Endodermal cell (in vitro differentiated cells): Measurements from ENCODE around the gene PDP2. TPM values are rescaled to one million over a fixed set of nuclear protein-coding genes. Genes with fewer than 3 reads are reported as not detected.

Experiments
- DNase-seq: peaks from one replicate; pipeline ENCODE4 v3.0.0-alpha.2; 2017
- H3K27ac ChIP-seq: 2 replicates; pipeline ENCODE4 v1.5.1; 2013; ENCODE audit warnings: mild to moderate bottlenecking, low read depth, low read length, moderate library complexity
- H3K27me3 ChIP-seq: 2 replicates; pipeline ENCODE4 v1.6.1; 2013; ENCODE audit warnings: mild to moderate bottlenecking, low read length, moderate library complexity; ENCODE audit not compliant: insufficient read depth, control insufficient read depth, poor library complexity, severe bottlenecking
- H3K36me3 ChIP-seq: 2 replicates; pipeline ENCODE4 v1.7.0; 2013; ENCODE audit warnings: mild to moderate bottlenecking, low read length, moderate library complexity; ENCODE audit not compliant: control insufficient read depth, insufficient read depth
- H3K4me1 ChIP-seq: one replicate; pipeline ENCODE4 v1.7.0; 2013; ENCODE audit warnings: low read length; ENCODE audit not compliant: control insufficient read depth, insufficient read depth
- H3K4me3 ChIP-seq: 2 replicates; pipeline ENCODE4 v1.5.1; 2013; ENCODE audit warnings: mild to moderate bottlenecking, low read length, moderate library complexity
- H3K9ac ChIP-seq: 2 replicates; pipeline ENCODE4 v1.6.1; 2013; ENCODE audit warnings: mild to moderate bottlenecking, low read length, moderate library complexity; ENCODE audit not compliant: poor library complexity, severe bottlenecking; ENCODE audit errors: extremely low read depth
- H3K9me3 ChIP-seq: 2 replicates; pipeline ENCODE4 v1.6.1; 2013; ENCODE audit warnings: mild to moderate bottlenecking, low read length, moderate library complexity; ENCODE audit not compliant: control insufficient read depth
- H3K27ac Mint-ChIP-seq: 2 replicates; pipeline ENCODE4 v1.8.0; 2020; ENCODE audit warnings: mixed read lengths
- H3K27me3 Mint-ChIP-seq: 2 replicates; pipeline ENCODE4 v1.8.0; 2021; ENCODE audit warnings: mild to moderate bottlenecking, mixed read lengths; ENCODE audit not compliant: insufficient read depth
- H3K36me3 Mint-ChIP-seq: 2 replicates; pipeline ENCODE4 v1.8.0; 2020; ENCODE audit warnings: low read depth, mixed read lengths
- H3K4me1 Mint-ChIP-seq: 2 replicates; pipeline ENCODE4 v1.8.0; 2020; ENCODE audit warnings: mixed read lengths
- H3K4me3 Mint-ChIP-seq: 2 replicates; pipeline ENCODE4 v1.8.0; 2020; ENCODE audit warnings: mild to moderate bottlenecking, moderate library complexity, mixed read lengths
- H3K9me3 Mint-ChIP-seq: 2 replicates; pipeline ENCODE4 v1.8.0; 2020; ENCODE audit warnings: mild to moderate bottlenecking, mixed read lengths
- WGBS, 2 experiments: methylation state at CpG; one replicate each; pipeline versions ENCODE4 v1.1.5 to v1.1.7; 2013; ENCODE audit warnings: missing lambda C conversion rate in 2 of 2, mixed read lengths in 1 of 2; ENCODE audit not compliant: insufficient coverage in 1 of 2, insufficient read length in 1 of 2; 5-methylcytosine and 5-hydroxymethylcytosine counted together
- total RNA-seq, 2 donors: library from RNA; stranded (reverse); fragmentation: NEBNext Ultra II Directional in 1 of 2; extraction: Animal tissue kit (Norgen Biotek cat#: 25700) in 1 of 2; gene quantifications; 2 replicates in 1 of 2; 3 replicates in 1 of 2; pipeline ENCODE4 v1.2.1, GENCODE V29; 2021
- TF ChIP-seq, protein P1 (sequence below): fragments of 200-600 bp; sonication (generic); conservative IDR thresholded peaks from 2 replicates; pipeline ENCODE4 v1.5.0; 2021; ENCODE audit warnings: antibody characterized with exemption, mild to moderate bottlenecking

The PDP2 gene
- total RNA-seq, 2 donors from 2014 or later: 23.1 to 31.5 TPM

DNA sequence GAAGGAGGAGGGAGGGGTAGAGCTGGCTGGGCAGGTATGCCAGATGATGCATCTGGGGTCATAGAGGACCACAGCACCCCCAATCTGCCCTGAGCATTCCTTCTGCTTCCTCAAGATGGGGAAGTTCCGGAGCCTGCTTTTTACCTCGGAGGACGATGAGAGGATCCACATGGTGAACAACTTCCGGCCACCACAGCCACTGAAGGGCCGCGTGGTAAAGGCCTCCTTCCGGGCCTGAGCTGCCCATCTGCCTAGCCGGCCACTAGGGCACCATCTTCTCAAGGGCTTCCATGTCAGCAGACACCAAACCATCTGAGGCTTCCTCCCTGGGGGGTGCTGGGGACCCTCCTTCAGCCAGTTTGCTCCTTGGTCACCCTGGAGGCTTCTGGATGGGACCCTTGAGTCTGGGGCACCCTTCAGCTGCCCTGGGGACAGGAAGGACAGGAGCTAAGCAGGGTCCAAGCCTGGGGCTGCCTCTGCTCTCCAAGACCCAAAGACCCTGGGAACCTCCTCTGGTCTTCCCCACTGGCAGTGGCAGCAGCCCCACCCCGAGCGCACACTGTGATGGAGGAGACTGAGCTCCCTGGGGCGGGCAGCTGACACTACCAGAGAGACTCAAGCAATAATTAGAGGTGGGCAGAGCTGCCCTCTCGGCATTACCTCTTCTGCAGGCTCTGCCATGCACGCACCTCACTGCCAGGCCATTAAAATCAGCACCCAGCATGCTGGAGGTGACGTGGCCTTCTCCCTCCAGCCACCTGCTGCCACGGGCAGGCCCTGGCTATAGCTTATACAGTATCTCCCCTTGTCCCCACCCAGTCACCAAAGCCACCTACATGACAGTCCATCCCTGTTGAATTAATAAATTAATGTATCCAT is 26.8 kb upstream of the PDP2 start:
- Histone ChIP-seq H3K27ac (no peak overlapping the region), H3K4me1 (no peaks in the 10 kb centered on the region), H3K36me3 (no peaks in the 10 kb centered on the region), H3K9ac (no peak overlapping the region), H3K9me3 (no peaks in the 10 kb centered on the region), H3K27me3 (peaks cover 2% of the 10 kb centered on the region), H3K4me3 (no peak overlapping the region)
- Mint-ChIP-seq H3K9me3 (no peaks in the 10 kb centered on the region), H3K4me3 (no peak overlapping the region), H3K27me3 (peaks cover 3% of the 10 kb centered on the region), H3K27ac (no peak overlapping the region), H3K36me3 (no peaks in the 10 kb centered on the region), H3K4me1 (no peaks in the 10 kb centered on the region)
- DNase-seq: peak; percentile 26
- TF ChIP-seq, protein P1, sequence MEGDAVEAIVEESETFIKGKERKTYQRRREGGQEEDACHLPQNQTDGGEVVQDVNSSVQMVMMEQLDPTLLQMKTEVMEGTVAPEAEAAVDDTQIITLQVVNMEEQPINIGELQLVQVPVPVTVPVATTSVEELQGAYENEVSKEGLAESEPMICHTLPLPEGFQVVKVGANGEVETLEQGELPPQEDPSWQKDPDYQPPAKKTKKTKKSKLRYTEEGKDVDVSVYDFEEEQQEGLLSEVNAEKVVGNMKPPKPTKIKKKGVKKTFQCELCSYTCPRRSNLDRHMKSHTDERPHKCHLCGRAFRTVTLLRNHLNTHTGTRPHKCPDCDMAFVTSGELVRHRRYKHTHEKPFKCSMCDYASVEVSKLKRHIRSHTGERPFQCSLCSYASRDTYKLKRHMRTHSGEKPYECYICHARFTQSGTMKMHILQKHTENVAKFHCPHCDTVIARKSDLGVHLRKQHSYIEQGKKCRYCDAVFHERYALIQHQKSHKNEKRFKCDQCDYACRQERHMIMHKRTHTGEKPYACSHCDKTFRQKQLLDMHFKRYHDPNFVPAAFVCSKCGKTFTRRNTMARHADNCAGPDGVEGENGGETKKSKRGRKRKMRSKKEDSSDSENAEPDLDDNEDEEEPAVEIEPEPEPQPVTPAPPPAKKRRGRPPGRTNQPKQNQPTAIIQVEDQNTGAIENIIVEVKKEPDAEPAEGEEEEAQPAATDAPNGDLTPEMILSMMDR: no peak
- WGBS, 2 experiments: 92 to 94% methylated on average over 10 to 15 of the region's 15 CpGs

- Histone ChIP-seq H3K27me3 (no peaks in the 10 kb centered on the region), H3K9ac (no peak overlapping the region), H3K4me1 (no peaks in the 10 kb centered on the region), H3K36me3 (no peaks in the 10 kb centered on the region), H3K4me3 (no peak overlapping the region), H3K9me3 (no peaks in the 10 kb centered on the region), H3K27ac (no peak overlapping the region)
- TF ChIP-seq, protein P1: no peak
- Mint-ChIP-seq H3K36me3 (no peaks in the 10 kb centered on the region), H3K27me3 (no peaks in the 10 kb centered on the region), H3K27ac (no peak overlapping the region), H3K9me3 (no peaks in the 10 kb centered on the region), H3K4me1 (no peaks in the 10 kb centered on the region), H3K4me3 (no peak overlapping the region)
- 91 to 97% methylated on average over 3 to 6 of the region's 6 CpGs for WGBS, 2 experiments
- no peak for DNase-seq
Measured at GRCh38 chr16:66856184-66856730, 24.1 kb upstream of the PDP2 start.

DNA sequence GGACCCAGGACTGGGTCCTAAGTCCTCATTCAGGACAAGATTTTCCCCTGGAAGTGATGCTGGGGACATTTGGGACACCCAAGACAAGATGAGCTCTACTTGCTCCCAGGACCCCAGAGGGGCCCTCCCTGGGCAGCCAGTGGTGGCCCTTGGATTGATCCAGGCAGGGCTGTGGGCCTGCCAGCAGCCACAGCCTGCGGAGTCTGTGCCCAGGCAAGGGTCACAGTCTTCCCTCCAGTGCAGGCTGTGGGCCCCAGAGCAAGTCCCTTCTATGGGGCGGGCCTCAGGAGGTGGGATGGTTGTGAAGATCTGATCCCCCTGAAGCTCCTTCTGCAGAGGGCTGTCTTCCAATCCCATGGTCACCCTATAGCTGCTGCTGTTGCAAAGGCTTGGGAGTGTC is 23.5 kb upstream of the PDP2 start:
- Histone ChIP-seq H3K9ac (no peak overlapping the region), H3K4me3 (no peak overlapping the region), H3K9me3 (no peaks in the 10 kb centered on the region), H3K27me3 (no peaks in the 10 kb centered on the region), H3K27ac (no peak overlapping the region), H3K36me3 (no peaks in the 10 kb centered on the region), H3K4me1 (no peaks in the 10 kb centered on the region)
- Mint-ChIP-seq H3K36me3 (no peaks in the 10 kb centered on the region), H3K4me3 (no peak overlapping the region), H3K27me3 (no peaks in the 10 kb centered on the region), H3K4me1 (no peaks in the 10 kb centered on the region), H3K27ac (no peak overlapping the region), H3K9me3 (no peaks in the 10 kb centered on the region)
- TF ChIP-seq, protein P1: no peak
- WGBS, 2 experiments: 84 to 100% methylated on average over 1 to 2 of the region's 2 CpGs
- DNase-seq: peak; percentile 21
